Measurements from ENCODE around the gene BACH1.

BACH1 gene

DNA sequence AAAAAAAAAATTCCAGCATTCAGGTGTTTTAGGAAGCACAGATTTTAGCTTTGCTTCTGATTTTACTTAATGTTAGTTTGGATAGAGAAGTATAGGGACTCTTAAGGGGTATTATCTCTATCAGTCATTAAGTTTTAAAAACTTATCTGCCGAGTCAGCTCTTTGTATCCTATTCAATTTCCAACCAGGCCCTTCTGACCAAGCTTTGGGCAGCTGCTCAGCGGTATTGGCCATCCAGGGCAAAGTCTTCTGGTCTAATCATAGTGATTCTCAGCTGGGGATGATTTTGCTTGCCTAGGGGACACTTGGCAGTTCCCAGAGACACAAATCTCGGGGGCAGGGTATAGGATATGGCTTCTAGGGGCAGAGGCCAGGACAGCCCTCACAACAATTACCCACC lies 47.6 kb downstream of the BACH1 start:
- no peak overlapping the region for H3K4me3 ChIP-seq (ENCODE audit: insufficient read depth, low read length, poor library complexity, severe bottlenecking)
- H3K9me3 ChIP-seq (ENCODE audit: insufficient read depth, low read length), result no peaks in the 10 kb centered on the region
- peaks cover 1% of the 10 kb centered on the region; the same call in 1 of the 2 replicates for H4K20me1 ChIP-seq (ENCODE audit: low read depth, low read length)
- H3K9ac ChIP-seq (ENCODE audit: low read length), result no peak overlapping the region
- H3K36me3 ChIP-seq (ENCODE audit: low read length), result no peaks in the 10 kb centered on the region
- no peak overlapping the region for H3K4me2 ChIP-seq (ENCODE audit: low read depth, low read length, poor library complexity, severe bottlenecking)
- H3K79me2 ChIP-seq (ENCODE audit: insufficient read depth, low read length), result peaks cover 2% of the 10 kb centered on the region; the same call in 1 of the 2 replicates
- no peak overlapping the region for H2AFZ ChIP-seq (ENCODE audit: low read depth, low read length, severe bottlenecking)
- TF ChIP-seq, protein P1, sequence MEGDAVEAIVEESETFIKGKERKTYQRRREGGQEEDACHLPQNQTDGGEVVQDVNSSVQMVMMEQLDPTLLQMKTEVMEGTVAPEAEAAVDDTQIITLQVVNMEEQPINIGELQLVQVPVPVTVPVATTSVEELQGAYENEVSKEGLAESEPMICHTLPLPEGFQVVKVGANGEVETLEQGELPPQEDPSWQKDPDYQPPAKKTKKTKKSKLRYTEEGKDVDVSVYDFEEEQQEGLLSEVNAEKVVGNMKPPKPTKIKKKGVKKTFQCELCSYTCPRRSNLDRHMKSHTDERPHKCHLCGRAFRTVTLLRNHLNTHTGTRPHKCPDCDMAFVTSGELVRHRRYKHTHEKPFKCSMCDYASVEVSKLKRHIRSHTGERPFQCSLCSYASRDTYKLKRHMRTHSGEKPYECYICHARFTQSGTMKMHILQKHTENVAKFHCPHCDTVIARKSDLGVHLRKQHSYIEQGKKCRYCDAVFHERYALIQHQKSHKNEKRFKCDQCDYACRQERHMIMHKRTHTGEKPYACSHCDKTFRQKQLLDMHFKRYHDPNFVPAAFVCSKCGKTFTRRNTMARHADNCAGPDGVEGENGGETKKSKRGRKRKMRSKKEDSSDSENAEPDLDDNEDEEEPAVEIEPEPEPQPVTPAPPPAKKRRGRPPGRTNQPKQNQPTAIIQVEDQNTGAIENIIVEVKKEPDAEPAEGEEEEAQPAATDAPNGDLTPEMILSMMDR (IDR thresholded peaks at IDR 0.05; ENCODE audit: insufficient read depth, low read length, poor library complexity, severe bottlenecking), result no peak
- TF ChIP-seq EZH2phosphoT487 (conservative IDR thresholded peaks at IDR 0.05; ENCODE audit: low read length), result no peak
- no peaks in the 10 kb centered on the region for H3K9me2 ChIP-seq (replicated peaks; ENCODE audit: insufficient read depth, low read length)
- no peak overlapping the region for H3K27ac ChIP-seq (ENCODE audit: low read depth, low read length)
- no peaks in the 10 kb centered on the region for H3F3A ChIP-seq (ENCODE audit: insufficient read depth)
- no peaks in the 10 kb centered on the region for H3K27me3 ChIP-seq (ENCODE audit: low read length)

DNA sequence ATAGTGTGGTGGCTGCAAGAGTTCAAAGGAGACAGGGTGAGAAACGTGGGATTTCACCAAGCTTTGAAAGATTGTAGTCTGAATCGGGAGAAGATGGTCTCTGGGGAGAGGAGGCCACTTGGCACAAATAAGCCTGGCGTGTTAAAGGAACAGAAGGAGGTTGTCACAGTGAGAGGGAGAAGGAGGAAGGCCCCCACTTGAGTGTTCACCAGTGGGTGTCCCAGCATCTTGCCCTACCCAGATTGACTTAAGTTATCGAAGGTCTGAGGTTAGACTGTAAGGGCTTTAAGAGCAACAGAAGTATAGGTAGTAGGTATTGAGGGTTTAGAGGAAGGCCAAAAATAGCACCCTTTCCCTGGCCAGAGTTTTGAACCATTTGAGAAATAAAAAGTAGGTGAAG lies 48.0 kb downstream of the BACH1 start:
- Histone ChIP-seq H3K4me3 (ENCODE audit: insufficient read depth, low read length, poor library complexity, severe bottlenecking) (no peak overlapping the region), H3K9ac (ENCODE audit: low read length) (no peak overlapping the region), H3K9me3 (ENCODE audit: insufficient read depth, low read length) (no peaks in the 10 kb centered on the region), H3K9me2 (replicated peaks; ENCODE audit: insufficient read depth, low read length) (no peaks in the 10 kb centered on the region), H3K79me2 (ENCODE audit: insufficient read depth, low read length) (no peaks in the 10 kb centered on the region; the same call in 1 of the 2 replicates), H3K27ac (ENCODE audit: low read depth, low read length) (no peak overlapping the region), H2AFZ (ENCODE audit: low read depth, low read length, severe bottlenecking) (no peak overlapping the region), H3K27me3 (ENCODE audit: low read length) (no peaks in the 10 kb centered on the region), H3K4me2 (ENCODE audit: low read depth, low read length, poor library complexity, severe bottlenecking) (no peak overlapping the region), H3K36me3 (ENCODE audit: low read length) (no peaks in the 10 kb centered on the region), H4K20me1 (ENCODE audit: low read depth, low read length) (no peaks in the 10 kb centered on the region), H3F3A (ENCODE audit: insufficient read depth) (no peaks in the 10 kb centered on the region)
- TF ChIP-seq EZH2phosphoT487 (conservative IDR thresholded peaks at IDR 0.05; ENCODE audit: low read length), result no peak
- TF ChIP-seq, protein P1 (IDR thresholded peaks at IDR 0.05; ENCODE audit: insufficient read depth, low read length, poor library complexity, severe bottlenecking), result no peak

DNA sequence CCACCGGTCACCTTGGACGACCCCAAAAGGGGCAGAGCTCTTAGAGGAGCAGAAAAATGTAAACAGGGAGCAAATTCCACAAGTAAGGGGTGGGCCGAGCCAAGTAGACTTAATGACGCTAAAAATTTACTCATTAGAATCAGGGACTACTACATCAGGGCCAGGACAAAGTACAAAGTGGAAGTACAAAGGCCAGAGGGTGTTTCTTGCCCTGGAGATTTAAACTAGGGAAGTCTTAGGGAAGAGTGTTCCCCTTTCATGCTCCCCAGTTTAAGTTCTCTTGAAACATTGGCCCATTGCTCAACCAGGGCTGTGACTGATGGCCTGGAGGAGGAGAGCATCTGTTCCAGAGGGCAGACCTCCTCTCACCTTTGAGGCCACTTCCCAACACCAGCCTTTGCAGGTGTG lies 48.6 kb downstream of the BACH1 start:
- no peaks in the 10 kb centered on the region; the same call in 1 of the 2 replicates for H3K79me2 ChIP-seq (ENCODE audit: insufficient read depth, low read length)
- no peak overlapping the region for H3K27ac ChIP-seq (ENCODE audit: low read depth, low read length)
- no peaks in the 10 kb centered on the region for H3K9me3 ChIP-seq (ENCODE audit: insufficient read depth, low read length)
- TF ChIP-seq EZH2phosphoT487 (conservative IDR thresholded peaks at IDR 0.05; ENCODE audit: low read length), result no peak
- TF ChIP-seq, protein P1 (IDR thresholded peaks at IDR 0.05; ENCODE audit: insufficient read depth, low read length, poor library complexity, severe bottlenecking), result no peak
- no peaks in the 10 kb centered on the region for H3F3A ChIP-seq (ENCODE audit: insufficient read depth)
- no peak overlapping the region for H2AFZ ChIP-seq (ENCODE audit: low read depth, low read length, severe bottlenecking)
- no peak overlapping the region for H3K4me3 ChIP-seq (ENCODE audit: insufficient read depth, low read length, poor library complexity, severe bottlenecking)
- no peak overlapping the region for H3K4me2 ChIP-seq (ENCODE audit: low read depth, low read length, poor library complexity, severe bottlenecking)
- no peak overlapping the region for H3K9ac ChIP-seq (ENCODE audit: low read length)
- no peaks in the 10 kb centered on the region for H3K27me3 ChIP-seq (ENCODE audit: low read length)
- H3K9me2 ChIP-seq (replicated peaks; ENCODE audit: insufficient read depth, low read length), result no peaks in the 10 kb centered on the region
- no peaks in the 10 kb centered on the region for H4K20me1 ChIP-seq (ENCODE audit: low read depth, low read length)
- H3K36me3 ChIP-seq (ENCODE audit: low read length), result no peaks in the 10 kb centered on the region

Measured in SU-DHL-6 (cell line).